ENCODE results near the gene TBC1D1.

DNA sequence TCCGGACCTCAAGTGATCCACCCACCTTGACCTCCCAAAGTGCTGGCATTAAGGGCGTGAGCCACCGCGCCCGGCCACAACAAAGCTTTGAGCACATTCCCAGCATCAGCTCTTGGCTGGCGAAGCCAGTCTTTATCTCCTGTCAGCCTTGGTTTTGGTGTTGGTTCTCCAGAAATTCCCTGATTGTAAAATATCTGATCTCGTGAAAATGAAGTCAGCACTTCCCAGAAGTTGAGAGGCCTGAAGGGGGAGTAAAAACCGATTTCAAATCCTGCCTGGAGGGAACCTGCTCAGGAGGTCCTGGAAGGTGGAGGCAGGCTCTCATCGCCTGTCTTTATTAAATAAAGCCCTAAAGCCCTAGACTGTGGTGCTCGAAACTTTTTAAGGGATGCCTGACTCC is 102.9 kb downstream of the TBC1D1 start:
- TF ChIP-seq, protein P1, sequence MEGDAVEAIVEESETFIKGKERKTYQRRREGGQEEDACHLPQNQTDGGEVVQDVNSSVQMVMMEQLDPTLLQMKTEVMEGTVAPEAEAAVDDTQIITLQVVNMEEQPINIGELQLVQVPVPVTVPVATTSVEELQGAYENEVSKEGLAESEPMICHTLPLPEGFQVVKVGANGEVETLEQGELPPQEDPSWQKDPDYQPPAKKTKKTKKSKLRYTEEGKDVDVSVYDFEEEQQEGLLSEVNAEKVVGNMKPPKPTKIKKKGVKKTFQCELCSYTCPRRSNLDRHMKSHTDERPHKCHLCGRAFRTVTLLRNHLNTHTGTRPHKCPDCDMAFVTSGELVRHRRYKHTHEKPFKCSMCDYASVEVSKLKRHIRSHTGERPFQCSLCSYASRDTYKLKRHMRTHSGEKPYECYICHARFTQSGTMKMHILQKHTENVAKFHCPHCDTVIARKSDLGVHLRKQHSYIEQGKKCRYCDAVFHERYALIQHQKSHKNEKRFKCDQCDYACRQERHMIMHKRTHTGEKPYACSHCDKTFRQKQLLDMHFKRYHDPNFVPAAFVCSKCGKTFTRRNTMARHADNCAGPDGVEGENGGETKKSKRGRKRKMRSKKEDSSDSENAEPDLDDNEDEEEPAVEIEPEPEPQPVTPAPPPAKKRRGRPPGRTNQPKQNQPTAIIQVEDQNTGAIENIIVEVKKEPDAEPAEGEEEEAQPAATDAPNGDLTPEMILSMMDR (IDR thresholded peaks at IDR 0.05) = no peak
- no peak for TF ChIP-seq POLR2A (IDR thresholded peaks at IDR 0.05)

All from body of pancreas (tissue), 4 donors.